HG03558 (cell line): Measurements from ENCODE around the gene DLX1.
"Not testable (repeated sequence)": the region's sequence is repeated elsewhere in the genome, so short reads cannot be mapped to it uniquely, and the experiment has no call there.

Experiments
- ATAC-seq: cut with Tn5 transposase; IDR thresholded peaks from one replicate; pipeline ENCODE4 v1.9.1; 2021; ENCODE audit warnings: moderate number of reproducible peaks; ENCODE audit not compliant: unreplicated experiment; ENCODE audit errors: extremely low read depth

DLX1 gene

GRCh38 chr2:172085460-172086159, at the start of gene DLX1:
DLX1 (plus strand) TSS chr2:172085507; CDS start chr2:172085678, 171 bp downstream.
- no peak for ATAC-seq

- no peak for ATAC-seq
Observed at GRCh38 chr2:172038121-172038520, 47.2 kb upstream of the DLX1 start.

GRCh38 chr2:172038604-172039003, 46.7 kb upstream of the DLX1 start:
- no peak for ATAC-seq

GRCh38 chr2:172039011-172039704, 46.1 kb upstream of the DLX1 start:
- ATAC-seq, result no peak

- no peak for ATAC-seq
Observed at GRCh38 chr2:172040311-172040710, 45.0 kb upstream of the DLX1 start.

GRCh38 chr2:172046080-172046678, 39.1 kb upstream of the DLX1 start:
- no peak for ATAC-seq

- no peak for ATAC-seq
Observed at GRCh38 chr2:172046866-172047565, 38.3 kb upstream of the DLX1 start.

- ATAC-seq, result no peak
Observed at GRCh38 chr2:172047566-172048507, 37.5 kb upstream of the DLX1 start.

GRCh38 chr2:172048508-172049503, 36.5 kb upstream of the DLX1 start:
- ATAC-seq, result no peak

- no peak for ATAC-seq
Observed at GRCh38 chr2:172049567-172050120, 35.7 kb upstream of the DLX1 start.

- ATAC-seq, result no peak
Observed at GRCh38 chr2:172050479-172051125, 34.7 kb upstream of the DLX1 start.

- no peak for ATAC-seq
Observed at GRCh38 chr2:172052000-172052983, 33.0 kb upstream of the DLX1 start.

GRCh38 chr2:172053486-172053885, 31.8 kb upstream of the DLX1 start:
- ATAC-seq, result no peak

GRCh38 chr2:172056293-172056692, 29.0 kb upstream of the DLX1 start:
- no peak for ATAC-seq

GRCh38 chr2:172058660-172059059, 26.6 kb upstream of the DLX1 start:
- ATAC-seq, result no peak

- not testable (repeated sequence) for ATAC-seq
Observed at GRCh38 chr2:172060118-172060517, 25.2 kb upstream of the DLX1 start.
